HK-2 (cell line): ENCODE results near the gene HEYL.

Experiments
- DNase-seq: peaks from one replicate; pipeline ENCODE4 v3.0.0-alpha.2; 2018; ENCODE audit not compliant: unreplicated experiment

The HEYL gene

DNA sequence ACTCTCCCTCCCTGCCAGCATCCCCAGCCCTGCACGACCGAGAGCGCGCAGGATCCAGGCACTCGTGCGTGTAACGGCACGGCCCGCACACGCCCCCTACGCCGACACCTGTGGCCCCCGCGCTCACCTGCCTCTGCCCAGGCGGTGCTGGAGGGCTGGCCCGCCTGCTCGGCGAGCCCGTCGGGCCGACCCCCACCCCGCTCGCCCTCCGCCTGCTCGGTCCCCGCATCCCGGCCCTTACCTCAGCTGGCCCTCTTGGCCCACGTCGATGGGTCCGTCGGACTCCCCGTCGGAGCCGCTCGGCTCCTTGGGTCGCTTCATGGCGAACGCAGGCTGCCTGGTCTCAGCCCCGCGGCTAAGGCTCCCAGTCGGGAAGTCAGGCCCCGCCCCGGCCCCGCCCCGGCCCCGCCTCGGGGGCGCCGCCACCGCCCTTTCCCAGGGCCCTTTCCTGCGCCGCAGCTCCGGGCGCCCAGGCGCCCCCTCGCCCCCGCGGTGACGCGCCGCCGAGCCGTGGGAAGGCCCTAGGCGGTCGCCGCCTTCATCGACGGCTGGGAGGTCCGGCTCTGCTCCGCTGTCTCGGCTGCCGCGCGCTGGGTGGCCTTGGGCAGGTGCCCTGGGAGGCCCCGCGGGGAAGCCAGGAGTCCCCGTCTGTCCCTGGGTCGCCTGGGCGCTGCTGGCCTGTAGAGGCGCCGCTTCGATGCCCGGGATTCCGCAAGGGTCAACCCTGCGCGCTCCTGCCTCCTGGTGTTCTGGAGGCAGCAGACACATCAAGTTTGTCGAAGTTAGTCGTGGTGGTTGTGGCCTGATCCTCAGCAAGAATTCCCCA is at the start of gene HEYL:
HEYL (minus strand) TSS at position 339 of the 826 bp plus-strand sequence; CDS start at position 321, 18 bp downstream.
- DNase-seq = peak; percentile 50

DNA sequence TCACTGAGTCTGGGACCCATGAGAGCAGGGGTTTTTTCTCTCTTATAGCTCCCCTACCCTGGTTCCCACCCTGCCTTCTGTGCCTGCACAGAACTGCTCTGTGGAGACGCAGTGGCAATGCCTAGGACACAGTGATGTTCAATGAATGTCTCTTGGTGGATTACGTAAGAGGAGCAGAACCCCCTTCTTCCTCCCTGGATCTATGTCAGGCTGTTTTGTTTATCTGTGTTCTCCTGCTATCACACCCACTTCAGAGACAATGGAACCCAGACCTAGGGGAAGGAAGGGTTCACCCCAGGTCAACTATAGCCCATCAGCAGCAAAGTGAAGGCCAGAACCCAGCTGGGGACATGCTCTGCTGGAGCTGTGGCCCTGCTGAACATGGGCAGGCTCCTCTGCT is 49.8 kb upstream of the HEYL start:
- no peak for DNase-seq

DNA sequence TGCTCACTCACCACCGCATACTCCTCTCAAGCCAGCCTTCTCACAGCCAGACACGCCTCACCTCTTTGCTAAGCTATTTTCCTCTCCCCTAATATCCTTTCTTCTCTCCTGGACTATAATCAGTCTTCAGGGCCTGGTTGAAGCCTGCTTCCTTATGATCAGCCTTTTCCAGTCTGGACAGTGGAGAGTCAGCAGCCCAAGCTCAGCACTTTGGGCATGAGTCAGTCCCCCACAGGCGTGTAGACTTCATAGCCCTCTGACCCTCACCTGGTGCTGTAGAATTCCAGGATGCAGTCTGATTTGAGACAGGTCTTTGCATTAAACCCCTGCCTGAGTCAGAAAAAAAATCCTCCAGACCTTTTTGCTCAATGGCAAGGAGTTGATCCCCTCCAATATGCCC is 49.3 kb upstream of the HEYL start:
- no peak for DNase-seq

DNA sequence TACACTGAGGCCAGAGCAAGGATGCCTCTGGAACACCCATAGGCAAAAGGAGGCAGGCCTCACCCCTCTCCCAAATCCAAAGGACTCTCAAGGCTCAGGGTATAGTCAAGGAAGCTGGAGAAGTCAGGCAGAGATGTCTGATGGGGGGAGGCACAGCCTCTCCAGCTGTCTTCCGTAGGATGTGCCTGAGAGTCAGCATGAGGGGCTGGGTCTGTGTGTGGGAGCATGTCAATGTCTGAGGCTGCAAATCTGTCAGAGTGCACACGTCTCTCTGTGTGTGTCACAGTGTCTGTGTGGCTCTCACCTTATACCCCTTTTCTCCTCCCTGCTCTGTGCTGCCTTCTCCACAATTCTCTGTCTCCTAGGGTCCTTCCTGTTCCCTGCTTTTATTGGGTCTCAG is 47.8 kb upstream of the HEYL start:
- DNase-seq = no peak

DNA sequence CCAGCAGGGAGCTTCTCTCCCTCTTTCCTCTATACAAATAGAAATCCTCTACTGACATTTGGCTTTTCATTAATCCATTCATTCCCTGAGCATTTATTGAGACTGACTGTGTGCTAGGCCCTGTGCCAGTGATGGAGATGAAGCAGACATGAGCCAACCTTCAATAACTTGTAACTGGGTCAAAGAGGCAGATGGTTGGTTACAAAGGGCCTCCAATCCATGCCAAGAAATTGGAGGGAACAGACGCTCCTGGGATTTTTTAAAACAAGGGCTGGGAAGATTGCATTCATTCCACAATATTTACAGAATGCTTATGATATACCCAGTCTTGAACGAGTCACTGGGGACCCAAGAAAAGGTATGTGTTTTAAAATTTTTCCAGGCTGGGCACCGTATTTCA is 45.6 kb upstream of the HEYL start:
- DNase-seq = no peak

DNA sequence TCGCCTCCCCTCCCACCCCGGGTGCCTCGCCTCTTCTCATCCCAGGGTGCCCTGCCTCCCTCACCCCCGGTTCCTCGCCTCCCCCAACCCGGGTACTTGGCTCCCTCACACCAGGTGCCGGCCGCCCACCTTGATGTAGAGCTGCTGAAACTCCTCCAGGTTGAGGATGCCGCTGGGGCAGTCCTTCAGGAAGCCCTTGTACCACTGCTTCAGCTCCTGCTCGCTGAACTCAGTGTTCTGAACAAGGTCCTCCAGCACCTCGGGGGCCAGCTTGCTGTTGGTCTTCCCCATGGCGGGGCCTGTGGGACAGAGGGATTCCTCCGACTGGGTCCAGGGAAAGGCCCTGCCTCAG is 44.8 kb upstream of the HEYL start:
- no peak for DNase-seq

DNA sequence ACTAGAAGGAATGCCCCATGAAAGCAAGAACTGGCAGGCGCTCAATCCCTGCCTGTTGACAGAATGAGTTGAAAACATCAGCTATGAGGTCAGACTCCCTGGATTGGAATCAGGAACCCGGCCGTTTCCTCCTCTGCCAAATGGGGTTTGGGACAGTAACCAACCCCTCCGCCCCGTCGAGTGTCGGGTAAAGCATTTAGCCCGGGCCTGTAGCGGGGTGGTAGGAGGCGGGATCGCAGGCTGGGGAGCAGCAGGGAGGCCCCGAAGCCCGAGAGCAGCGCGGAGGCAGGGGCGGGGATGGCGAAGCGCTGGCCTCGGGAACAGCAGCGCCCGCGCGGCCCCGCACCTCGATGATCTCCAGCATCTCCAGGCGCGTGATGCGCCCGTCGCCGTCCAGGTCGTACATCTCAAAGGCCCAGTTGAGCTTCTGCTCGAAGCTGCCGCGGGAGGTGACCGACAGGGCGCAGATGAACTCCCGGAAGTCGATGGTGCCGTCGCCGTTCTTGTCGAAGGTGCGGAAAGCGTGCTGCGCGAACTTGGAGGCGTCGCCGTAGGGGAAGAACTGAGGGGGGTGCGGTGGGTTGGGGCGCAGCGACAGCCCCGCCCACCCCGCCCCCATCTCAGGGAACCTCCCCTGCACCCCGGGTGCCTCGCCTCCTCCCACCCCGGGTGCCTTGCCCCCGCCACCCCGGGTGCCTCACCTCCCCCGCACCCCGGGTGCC is 44.3 kb upstream of the HEYL start:
- DNase-seq = no peak

DNA sequence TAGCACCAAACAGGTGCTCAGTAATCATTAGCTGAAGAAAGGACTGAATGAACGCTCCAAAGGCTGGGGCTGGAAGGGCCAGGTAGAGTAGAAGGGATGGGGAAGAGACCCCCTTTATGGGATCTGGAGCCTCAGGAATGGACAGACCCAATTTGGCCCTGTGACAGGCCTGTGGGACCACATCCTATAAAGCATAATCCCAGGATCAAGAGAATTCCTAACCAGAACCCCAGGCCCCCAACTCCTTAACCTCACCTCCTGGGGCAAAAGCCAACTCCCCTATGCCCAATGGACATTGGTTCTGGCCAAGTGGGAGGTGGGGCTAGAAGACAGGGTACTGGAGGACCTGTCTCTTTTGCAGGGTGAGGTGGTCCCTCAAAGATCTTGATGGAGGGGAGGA is 42.6 kb upstream of the HEYL start:
- DNase-seq = no peak

DNA sequence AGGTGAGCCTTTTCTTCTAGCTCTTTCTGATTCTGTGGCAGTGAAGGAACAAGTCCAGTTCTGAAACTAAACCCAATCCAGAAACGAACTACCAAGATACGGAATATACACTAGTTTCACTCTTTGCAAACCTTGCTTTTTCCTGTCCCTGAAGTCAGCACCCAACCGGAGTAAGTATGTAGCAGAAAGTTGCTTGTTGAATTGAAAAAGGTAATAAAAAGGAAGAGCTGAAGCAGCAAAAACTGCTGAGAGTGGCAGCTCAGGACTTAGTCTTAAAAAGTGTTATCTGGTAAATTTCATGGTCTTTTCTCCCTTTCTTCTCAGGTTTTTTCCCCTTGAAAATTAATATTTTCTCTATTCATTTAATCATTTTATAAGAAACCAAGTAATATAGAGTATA is 41.9 kb upstream of the HEYL start:
- no peak for DNase-seq

DNA sequence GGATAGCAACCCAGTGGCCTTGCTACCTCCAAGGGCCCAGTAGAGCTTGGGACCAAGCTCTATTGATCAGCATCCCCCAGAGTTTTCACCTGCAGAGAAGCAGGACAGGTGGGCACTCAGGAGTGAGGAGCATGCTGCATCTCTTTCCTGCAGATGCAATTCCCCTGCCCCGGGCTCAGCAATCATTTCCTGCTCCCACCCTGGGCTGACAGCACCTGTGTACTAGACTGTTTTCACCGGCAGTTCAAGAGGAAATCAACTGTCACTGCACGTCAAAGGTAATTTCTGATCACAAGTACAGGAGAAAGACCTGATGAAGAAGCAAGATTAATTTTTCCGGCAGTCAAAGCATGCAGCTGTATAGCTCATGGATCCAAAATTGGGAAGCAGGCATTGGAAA is 41.3 kb upstream of the HEYL start:
- no peak for DNase-seq

DNA sequence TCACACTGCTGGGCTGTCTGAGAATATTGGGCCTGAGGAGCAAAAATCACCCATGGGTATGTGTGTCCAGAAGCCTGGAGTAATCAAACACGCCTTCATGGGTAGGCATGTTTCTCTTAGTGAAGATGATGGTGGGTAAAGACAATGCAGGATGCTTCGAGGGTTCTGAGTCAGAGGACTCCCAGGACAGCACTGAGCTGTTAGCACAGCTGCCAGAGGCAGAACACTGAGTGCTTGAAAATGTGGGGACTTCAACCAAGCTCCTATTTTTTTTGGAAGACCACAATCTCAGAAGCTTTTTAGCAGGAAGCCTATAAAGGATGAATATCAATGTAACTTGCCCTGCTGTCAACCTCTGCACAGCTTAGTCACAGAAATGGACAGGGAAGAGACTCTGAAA is 40.4 kb upstream of the HEYL start:
- no peak for DNase-seq

DNA sequence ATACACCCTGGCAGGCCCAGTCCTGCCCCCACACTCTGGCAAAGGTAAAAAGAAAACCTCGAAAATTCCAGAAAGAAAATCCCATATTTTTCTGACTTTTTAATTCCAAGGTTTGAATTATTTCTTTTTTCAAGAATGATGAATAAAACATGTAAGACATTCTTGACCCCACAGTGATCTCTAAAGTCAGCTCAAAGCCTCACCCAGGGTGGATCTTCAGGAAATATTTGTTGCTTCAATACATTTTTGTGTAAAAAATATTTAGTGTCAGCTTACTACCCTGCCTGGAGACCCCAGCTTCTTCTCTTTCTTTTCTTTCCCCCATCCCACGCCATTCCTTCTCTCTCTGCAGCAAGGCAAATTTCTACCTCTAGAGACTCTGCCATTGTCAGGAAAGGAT is 39.4 kb upstream of the HEYL start:
- no peak for DNase-seq

DNA sequence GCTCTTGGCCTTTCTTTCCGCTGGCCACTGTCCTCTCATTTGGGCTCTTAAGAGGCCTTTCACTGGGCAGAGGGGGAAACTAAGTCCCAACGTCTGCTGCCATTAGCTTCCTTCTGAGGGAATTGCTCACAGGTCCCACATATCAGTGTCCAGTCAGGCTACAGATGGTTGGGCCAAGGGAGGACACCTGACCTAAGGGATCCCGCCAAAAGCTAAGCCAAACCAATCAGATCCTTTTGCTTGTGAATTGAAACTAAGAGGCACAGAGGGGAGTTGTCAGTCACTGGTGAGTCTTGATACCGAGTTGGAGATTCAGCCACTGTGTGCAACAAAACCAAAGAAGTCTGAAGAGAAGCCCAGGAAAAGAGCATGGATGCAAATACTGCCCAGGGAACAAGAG is 38.2 kb upstream of the HEYL start:
- DNase-seq = no peak

DNA sequence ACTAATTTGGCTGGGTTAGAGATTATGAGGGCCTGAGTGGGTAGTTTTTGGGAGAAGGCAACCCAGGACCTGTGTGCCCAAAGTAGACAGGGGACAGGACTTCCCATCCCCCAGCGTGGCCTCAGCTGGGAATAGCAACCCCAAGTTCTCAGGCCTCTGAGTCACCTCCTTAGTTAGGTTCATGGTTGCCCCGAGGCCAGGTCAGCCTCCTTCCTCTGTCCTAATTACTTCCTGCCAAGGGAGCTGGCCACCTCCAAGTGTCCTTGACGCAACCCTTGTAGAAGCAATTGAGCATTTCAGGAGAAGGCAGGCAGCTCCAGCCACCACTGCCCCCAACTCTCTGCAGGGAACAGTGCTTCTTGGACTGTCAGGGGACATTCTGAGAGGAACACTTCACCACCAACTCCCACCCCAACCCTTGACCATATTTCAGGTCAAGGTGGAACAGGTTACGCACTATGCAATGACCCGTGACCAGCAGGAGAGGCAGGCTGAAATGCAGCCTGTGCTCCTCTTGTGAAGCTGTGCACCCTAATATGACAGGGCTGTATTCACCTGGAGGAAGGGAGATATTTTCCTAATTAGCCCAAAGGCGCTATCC is 37.6 kb upstream of the HEYL start:
- no peak for DNase-seq

DNA sequence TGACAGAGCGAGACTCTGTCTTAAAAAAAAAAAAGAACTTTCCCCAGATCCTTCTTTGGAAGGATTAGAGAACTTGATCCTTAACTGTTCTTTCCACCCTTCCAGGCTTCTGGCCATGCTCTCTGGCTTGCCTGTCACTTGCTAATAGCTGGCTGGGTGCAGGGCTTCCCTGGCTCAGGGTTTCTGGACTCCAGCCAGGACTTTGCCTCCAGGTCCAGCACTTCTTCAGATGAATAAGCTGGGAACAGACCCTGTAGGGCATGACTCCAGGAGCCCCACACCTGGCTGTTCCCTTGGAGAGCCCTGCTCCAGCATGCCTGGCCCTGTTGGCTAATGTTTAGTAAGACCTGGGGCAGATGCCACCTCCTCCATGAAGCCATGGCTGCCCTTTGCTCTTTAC is 35.8 kb upstream of the HEYL start:
- no peak for DNase-seq

DNA sequence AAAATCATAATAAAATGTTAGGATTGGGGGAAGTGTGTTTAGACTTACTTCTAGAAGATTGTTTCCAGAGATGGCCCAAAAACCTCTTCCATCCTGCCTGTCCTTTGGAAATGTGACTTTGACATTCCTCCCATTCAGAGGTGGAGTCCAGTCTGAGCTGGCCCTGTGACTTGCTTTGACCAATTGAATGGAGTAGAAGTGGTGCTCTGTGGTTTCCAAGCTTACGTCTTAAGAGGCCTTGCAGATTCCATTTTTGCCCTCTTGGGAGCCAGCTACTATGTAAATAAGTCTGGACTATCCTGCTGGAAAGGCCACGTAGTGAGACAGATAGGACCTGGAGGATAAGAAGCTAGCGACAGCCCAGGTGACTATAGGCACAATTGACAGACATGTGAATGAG is 33.8 kb upstream of the HEYL start:
- DNase-seq = no peak

DNA sequence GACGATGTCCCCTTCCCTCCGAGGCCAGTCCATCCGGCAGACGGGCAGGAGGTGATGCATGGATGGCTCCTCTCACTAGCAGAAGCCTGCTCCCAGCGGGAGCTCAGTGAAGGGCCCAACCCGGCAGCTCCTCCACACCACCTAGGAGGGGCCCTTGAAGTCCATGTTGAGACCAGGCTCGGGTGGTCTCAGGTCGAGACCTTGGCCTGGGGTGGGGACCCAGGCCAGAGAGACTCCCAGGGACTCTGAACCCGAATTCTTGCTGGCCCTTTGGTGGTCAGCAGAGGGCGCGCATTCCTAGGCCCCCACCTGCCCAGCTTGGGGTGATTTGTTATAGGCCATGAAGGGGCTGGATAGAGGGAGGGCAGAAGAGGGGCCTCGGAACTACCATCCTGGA is 33.1 kb upstream of the HEYL start:
- DNase-seq = no peak

DNA sequence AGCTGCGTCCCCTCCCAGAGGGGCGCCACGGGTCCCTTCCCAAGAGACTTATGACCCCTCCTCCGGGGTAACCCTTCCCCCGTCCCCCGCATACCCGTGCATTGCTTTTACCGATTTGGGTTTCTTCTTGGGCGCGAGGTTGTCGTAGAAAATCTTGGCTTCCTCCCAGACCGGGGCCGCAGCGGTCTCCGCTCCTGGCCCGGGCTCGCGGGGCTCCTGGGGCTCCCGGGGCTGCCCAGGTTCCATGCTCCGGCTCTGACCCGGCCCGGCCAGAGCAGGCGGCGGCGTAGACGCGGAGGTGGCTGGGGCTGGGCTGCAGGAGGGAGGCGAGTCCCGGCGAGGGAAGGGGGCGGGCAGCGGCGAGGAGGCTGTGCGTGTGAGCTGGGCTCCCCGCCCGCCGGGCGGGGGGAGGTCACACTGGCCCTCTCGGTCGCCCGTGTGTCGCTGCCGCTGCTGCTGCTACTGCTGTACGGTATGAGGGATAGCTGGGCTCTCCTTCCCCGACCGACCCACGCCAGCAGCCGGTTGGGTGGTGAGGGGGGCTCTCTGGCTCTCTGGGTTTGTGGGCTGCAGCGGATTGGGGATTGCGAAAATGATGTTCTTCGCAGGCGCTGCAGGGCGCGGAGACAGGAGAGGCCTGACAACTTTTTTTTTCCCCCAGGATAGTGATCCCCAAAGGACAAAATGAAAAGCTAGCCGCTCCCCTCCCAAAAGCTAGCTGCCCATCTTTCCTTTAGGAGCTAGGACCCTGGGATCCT is 32.5 kb upstream of the HEYL start, which contains the start of gene NT5C1A:
NT5C1A (minus strand) TSS at position 315 of the 758 bp plus-strand sequence; CDS start at position 246, 69 bp downstream.
- no peak for DNase-seq

DNA sequence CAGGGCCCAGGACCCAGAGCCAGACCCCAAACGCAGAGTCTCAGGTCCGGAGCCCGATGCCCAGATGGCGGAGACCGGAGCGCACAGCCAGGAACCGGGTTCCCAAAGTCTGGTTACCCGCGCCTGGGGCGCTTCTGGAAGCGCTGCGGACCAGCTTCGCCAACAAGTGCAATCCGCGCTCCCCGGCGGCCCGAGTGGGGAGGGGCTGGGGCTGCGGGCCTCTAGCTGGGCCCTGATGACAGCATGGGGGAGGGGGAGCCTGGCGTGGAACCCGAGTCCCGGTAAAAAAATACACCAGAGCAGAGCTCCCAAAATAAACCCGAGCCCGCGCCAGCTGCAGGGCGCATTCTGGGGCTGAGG is 32.0 kb upstream of the HEYL start:
- no peak for DNase-seq

DNA sequence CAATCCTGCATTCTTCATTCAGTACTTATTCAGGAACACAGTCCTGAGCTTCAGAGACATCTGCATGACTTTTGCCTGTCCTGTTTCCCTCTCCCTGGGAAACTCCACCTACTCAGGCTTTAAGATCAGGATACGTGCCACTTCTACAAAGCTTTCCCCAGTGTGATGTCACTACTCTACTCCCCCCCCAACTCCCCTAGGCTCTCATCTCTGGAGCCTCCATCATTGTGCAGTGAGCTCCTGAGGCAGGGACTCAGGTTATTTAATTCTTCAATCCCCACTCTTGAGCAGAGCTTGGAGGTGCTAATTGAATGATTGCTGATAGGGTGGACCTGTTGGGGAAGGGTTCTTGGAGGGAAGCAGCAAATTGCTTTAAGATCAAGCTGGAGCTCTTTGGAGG is 31.2 kb upstream of the HEYL start:
- no peak for DNase-seq

DNA sequence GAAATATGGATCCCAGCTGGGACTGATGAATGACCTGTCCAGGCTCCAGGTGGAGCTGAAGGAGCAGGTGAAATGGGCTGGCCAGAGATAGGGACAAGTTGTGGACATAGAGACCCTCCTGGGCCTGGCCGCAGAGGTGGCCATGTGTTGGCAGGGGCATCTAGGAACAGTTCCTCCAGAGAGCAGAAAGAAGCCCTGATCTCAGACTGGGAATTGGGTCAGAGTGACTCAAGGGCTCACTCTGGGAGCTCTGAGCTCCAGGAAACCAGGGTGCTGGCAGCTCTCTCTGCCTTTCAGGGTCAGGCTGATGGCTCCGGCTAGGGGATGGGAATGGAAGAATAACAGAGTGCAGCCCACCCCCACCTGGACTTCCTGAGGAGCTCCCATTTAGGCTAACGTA is 29.5 kb upstream of the HEYL start:
- no peak for DNase-seq

DNA sequence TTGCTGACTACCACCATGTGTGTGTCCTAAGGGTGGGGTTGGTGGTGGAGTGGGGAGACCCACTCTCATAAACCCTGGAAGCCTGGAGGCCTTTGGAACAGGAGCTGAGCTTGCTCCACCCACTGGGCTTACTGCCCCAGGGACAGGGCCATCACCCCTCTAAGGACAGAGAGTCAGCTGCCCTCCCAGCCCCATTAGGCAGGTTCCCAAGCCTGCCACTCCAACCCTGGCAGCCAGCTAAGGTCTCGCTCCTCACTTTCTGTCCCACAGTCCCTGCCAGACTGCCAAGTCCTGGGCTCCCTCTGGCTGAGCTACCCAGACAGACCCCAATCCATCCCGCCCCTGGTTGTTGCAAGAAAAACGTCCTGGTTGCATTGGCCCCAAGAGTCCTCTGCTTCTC is 28.7 kb upstream of the HEYL start:
- no peak for DNase-seq
